Measurements from ENCODE around the gene PDCD6IP. TPM values are rescaled to one million over a fixed set of nuclear protein-coding genes. Genes with fewer than 3 reads are reported as not detected.

The PDCD6IP gene
- total and polyA plus RNA-seq, 2 of the 13 experiments (the other 11 are each of a cell fraction or from before 2014, with no cell fraction given) = 62.5 to 85.6 TPM

DNA sequence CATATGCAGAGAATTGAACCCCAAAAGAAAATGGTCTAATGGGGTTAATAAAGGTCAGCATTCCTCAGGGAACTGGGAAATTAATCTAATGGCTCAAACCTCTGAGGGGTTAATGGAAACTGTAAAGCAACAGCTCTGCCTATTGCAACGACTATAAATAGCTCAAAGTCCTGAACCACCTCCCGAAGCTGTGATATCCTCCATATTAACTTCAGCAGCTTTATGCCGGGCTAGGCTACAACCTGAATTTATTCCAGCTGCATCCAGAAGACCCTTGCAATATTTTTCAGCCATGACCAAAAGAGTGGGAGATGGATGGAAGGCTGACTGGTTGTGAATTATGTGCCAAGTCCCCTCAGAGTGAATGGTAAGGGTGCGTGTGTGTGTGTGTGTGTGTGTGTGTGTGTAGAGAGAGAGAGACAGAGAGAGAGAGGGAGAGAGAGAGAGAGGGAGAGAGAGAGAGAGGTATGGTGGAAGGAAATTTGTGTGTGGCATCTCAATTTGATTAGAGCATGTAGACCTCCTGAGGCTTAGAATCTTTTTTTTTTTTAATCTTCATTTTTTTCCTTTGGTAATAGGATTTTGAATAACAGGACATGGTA is 109.9 kb downstream of the PDCD6IP start (continued):
- TF ChIP-seq, protein P1, sequence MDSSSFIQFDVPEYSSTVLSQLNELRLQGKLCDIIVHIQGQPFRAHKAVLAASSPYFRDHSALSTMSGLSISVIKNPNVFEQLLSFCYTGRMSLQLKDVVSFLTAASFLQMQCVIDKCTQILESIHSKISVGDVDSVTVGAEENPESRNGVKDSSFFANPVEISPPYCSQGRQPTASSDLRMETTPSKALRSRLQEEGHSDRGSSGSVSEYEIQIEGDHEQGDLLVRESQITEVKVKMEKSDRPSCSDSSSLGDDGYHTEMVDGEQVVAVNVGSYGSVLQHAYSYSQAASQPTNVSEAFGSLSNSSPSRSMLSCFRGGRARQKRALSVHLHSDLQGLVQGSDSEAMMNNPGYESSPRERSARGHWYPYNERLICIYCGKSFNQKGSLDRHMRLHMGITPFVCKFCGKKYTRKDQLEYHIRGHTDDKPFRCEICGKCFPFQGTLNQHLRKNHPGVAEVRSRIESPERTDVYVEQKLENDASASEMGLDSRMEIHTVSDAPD (CRISPR knock-in tag; IDR thresholded peaks at IDR 0.05) = no peak

DNA sequence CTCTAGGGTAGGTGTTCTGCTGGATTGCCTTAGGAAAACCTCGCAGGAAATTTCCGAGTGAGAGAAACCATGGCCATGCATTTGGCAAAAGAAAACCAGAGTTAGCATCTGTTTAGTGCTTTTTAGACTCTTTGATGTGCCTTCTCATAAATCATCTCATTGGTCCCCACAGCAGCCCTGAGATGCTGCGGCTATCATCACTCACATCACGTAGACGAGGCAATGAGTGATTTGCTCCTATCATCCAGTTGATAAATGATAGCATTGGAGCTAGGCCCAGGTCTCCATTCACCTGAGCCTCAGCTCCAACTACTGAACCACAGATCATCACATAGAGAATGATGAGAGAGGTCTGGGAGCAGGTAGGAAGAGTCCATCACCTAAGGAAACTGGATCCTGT is 111.1 kb downstream of the PDCD6IP start:
- H3K9me3 ChIP-seq (ENCODE audit: low read length) = no peaks in the 10 kb centered on the region
- no peak overlapping the region for H2AFZ ChIP-seq (ENCODE audit: low read length)
- no TSS peak for BruUV-seq (replicated peaks)
- ChIA-PET POLR2A (no interaction called here), CTCF (ENCODE audit: low intra/inter-chr PET ratio, low total read pairs) (no interaction called here)
- DNase-seq (ENCODE audit: low spot score) = no peak
- H3K4me2 ChIP-seq (ENCODE audit: low read depth, low read length) = no peak overlapping the region
- H3K9ac ChIP-seq (ENCODE audit: insufficient read depth, low read depth, low read length) = no peak overlapping the region
- no peaks in the 10 kb centered on the region; a peak in 1 of 5 replicates for H3K27me3 ChIP-seq (ENCODE audit: control insufficient read depth in 1 of 2, insufficient read depth in 2 of 2, low read length in 2 of 2)
- TF ChIP-seq KLF15 (CRISPR knock-in tag; IDR thresholded peaks at IDR 0.05; ENCODE audit: borderline replicate concordance) (no peak), GTF2F1 (IDR thresholded peaks at IDR 0.05; ENCODE audit: low read length) (no peak)
- no peak overlapping the region for H3K27ac ChIP-seq (ENCODE audit: extremely low read length, insufficient read depth, low read length)
- no peaks in the 10 kb centered on the region for H3K79me2 ChIP-seq (ENCODE audit: insufficient read depth, low read length)
- in situ Hi-C loops (cut with HindIII; ENCODE audit: extremely low pct_ligation_motif_present, low pct_unique_long_range_greater_than_20kb) (no loop called here), intact Hi-C loops (cut with micrococcal nuclease; ENCODE audit: unreplicated experiment) (no loop called here)
- H3K4me1 ChIP-seq (ENCODE audit: insufficient read depth, low read length) = no peaks in the 10 kb centered on the region
- H3K4me3 ChIP-seq (replicated peaks in 1 of 3; ENCODE audit: insufficient read depth in 1 of 3, low read depth in 2 of 3, low read length in 3 of 3) = no peak overlapping the region
- WGBS (ENCODE audit: low lambda C conversion rate) = 0% methylated on average over 3 of the region's 5 CpGs
- H3K36me3 ChIP-seq (replicated peaks in 1 of 2; ENCODE audit: control insufficient read depth in 1 of 2, insufficient read depth in 2 of 2, low read length in 2 of 2) = no peaks in the 10 kb centered on the region
- ATAC-seq = no peak
- FAIRE-seq = no peak
- no peaks in the 10 kb centered on the region for H4K20me1 ChIP-seq (ENCODE audit: insufficient read depth, low read length)

DNA sequence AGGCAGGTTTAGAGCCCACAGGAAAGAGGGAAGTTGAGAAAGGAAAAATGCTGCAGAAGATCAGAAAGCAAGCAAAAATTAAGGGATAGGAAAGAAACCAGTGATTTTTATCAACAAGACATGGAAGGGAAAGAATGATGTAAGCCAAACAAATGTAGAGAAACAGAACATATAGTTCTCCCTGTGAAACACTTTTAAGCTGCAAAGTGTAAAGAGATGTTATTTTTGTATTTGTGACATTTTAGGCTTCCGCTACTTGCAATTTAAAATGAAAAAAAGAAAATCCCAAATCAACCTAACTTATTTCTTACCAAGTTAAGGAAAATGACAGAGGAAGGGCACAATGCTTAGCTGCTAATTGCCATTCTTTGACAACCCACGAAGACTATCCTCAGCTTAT is 111.6 kb downstream of the PDCD6IP start:
- H3K4me2 ChIP-seq (ENCODE audit: low read depth, low read length) = no peak overlapping the region
- H3K9ac ChIP-seq (ENCODE audit: insufficient read depth, low read depth, low read length) = no peak overlapping the region
- POLR2A ChIA-PET = no interaction called here
- H4K20me1 ChIP-seq (ENCODE audit: insufficient read depth, low read length) = no peaks in the 10 kb centered on the region
- no peaks in the 10 kb centered on the region; a peak in 1 of 5 replicates for H3K27me3 ChIP-seq (ENCODE audit: control insufficient read depth in 1 of 2, insufficient read depth in 2 of 2, low read length in 2 of 2)
- H2AFZ ChIP-seq (ENCODE audit: low read length) = no peak overlapping the region
- no peak overlapping the region for H3K4me3 ChIP-seq (replicated peaks in 1 of 3; ENCODE audit: insufficient read depth in 1 of 3, low read depth in 2 of 3, low read length in 3 of 3)
- H3K79me2 ChIP-seq (ENCODE audit: insufficient read depth, low read length) = no peaks in the 10 kb centered on the region
- no peak for DNase-seq (ENCODE audit: low spot score)
- intact Hi-C loops (cut with micrococcal nuclease; ENCODE audit: unreplicated experiment) = no loop called here
- H3K27ac ChIP-seq (ENCODE audit: extremely low read length, insufficient read depth, low read length) = no peak overlapping the region
- in situ Hi-C loops (cut with HindIII; ENCODE audit: extremely low pct_ligation_motif_present, low pct_unique_long_range_greater_than_20kb) = no loop called here
- CTCF ChIA-PET (ENCODE audit: low intra/inter-chr PET ratio, low total read pairs) = no interaction called here
- 6% methylated on average over 2 of the region's 2 CpGs for WGBS (ENCODE audit: low lambda C conversion rate)
- ATAC-seq = no peak
- no peak for FAIRE-seq
- H3K9me3 ChIP-seq (ENCODE audit: low read length) = no peaks in the 10 kb centered on the region
- BruUV-seq (replicated peaks) = no TSS peak
- H3K36me3 ChIP-seq (replicated peaks in 1 of 2; ENCODE audit: control insufficient read depth in 1 of 2, insufficient read depth in 2 of 2, low read length in 2 of 2) = no peaks in the 10 kb centered on the region
- no peaks in the 10 kb centered on the region for H3K4me1 ChIP-seq (ENCODE audit: insufficient read depth, low read length)
- TF ChIP-seq ZNF747 (CRISPR knock-in tag; IDR thresholded peaks at IDR 0.05; ENCODE audit: borderline replicate concordance) (no peak), ASH2L (IDR thresholded peaks at IDR 0.05; ENCODE audit: insufficient read length, low read depth, low read length) (no peak), FLYWCH1 (CRISPR knock-in tag; IDR thresholded peaks at IDR 0.05) (no peak), KLF15 (CRISPR knock-in tag; IDR thresholded peaks at IDR 0.05; ENCODE audit: borderline replicate concordance) (no peak), ZNF367 (CRISPR knock-in tag; IDR thresholded peaks at IDR 0.05; ENCODE audit: borderline replicate concordance) (no peak), SIX1 (CRISPR knock-in tag; IDR thresholded peaks at IDR 0.05; ENCODE audit: borderline replicate concordance) (no peak)
- TF ChIP-seq, protein P2, sequence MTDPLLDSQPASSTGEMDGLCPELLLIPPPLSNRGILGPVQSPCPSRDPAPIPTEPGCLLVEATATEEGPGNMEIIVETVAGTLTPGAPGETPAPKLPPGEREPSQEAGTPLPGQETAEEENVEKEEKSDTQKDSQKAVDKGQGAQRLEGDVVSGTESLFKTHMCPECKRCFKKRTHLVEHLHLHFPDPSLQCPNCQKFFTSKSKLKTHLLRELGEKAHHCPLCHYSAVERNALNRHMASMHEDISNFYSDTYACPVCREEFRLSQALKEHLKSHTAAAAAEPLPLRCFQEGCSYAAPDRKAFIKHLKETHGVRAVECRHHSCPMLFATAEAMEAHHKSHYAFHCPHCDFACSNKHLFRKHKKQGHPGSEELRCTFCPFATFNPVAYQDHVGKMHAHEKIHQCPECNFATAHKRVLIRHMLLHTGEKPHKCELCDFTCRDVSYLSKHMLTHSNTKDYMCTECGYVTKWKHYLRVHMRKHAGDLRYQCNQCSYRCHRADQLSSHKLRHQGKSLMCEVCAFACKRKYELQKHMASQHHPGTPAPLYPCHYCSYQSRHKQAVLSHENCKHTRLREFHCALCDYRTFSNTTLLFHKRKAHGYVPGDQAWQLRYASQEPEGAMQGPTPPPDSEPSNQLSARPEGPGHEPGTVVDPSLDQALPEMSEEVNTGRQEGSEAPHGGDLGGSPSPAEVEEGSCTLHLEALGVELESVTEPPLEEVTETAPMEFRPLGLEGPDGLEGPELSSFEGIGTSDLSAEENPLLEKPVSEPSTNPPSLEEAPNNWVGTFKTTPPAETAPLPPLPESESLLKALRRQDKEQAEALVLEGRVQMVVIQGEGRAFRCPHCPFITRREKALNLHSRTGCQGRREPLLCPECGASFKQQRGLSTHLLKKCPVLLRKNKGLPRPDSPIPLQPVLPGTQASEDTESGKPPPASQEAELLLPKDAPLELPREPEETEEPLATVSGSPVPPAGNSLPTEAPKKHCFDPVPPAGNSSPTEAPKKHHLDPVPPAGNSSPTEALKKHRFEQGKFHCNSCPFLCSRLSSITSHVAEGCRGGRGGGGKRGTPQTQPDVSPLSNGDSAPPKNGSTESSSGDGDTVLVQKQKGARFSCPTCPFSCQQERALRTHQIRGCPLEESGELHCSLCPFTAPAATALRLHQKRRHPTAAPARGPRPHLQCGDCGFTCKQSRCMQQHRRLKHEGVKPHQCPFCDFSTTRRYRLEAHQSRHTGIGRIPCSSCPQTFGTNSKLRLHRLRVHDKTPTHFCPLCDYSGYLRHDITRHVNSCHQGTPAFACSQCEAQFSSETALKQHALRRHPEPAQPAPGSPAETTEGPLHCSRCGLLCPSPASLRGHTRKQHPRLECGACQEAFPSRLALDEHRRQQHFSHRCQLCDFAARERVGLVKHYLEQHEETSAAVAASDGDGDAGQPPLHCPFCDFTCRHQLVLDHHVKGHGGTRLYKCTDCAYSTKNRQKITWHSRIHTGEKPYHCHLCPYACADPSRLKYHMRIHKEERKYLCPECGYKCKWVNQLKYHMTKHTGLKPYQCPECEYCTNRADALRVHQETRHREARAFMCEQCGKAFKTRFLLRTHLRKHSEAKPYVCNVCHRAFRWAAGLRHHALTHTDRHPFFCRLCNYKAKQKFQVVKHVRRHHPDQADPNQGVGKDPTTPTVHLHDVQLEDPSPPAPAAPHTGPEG (CRISPR knock-in tag; IDR thresholded peaks at IDR 0.05) = no peak
